Measurements from ENCODE around the gene ANTXR1. TPM values are rescaled to one million over a fixed set of nuclear protein-coding genes. Genes with fewer than 3 reads are reported as not detected.

The ANTXR1 gene
- polyA plus RNA-seq, 3 donors, result 83.1 to 89.0 (median 86.2) TPM

- no peak for DNase-seq (ENCODE audit: extremely low read depth in 1 of 11, low read depth in 9 of 11, low spot score in 4 of 11)
Observed at GRCh38 chr2:68992933-68993332, 20.0 kb upstream of the ANTXR1 start.

GRCh38 chr2:68993660-68994059, 19.3 kb upstream of the ANTXR1 start:
- DNase-seq (ENCODE audit: extremely low read depth in 1 of 11, low read depth in 9 of 11, low spot score in 4 of 11), result no peak

GRCh38 chr2:68994864-68995263, 18.1 kb upstream of the ANTXR1 start:
- DNase-seq (ENCODE audit: extremely low read depth in 1 of 11, low read depth in 9 of 11, low spot score in 4 of 11), result no peak

GRCh38 chr2:68995916-68996315, 17.1 kb upstream of the ANTXR1 start:
- DNase-seq (ENCODE audit: extremely low read depth in 1 of 11, low read depth in 9 of 11, low spot score in 4 of 11), result no peak

DNA sequence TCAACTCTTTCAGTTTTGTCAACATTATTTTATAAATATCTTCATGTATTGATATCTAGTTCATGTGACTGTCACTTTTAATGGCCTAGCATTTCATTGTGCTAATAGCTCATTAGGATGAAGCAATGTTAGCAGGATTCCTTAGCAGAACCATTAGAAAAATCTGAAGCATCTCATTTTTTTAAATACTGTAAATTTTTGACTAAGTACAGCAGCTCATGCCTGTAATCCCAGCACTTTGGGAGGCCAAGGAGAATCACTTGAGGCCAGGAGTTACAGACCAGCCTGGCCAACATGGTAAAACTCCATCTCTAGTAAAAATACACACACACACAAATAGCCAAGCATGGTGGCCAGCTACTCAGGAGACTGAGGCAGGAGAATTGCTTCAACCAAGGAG, 15.6 kb upstream of the ANTXR1 start:
- no peak for DNase-seq (ENCODE audit: extremely low read depth in 1 of 11, low read depth in 9 of 11, low spot score in 4 of 11)

GRCh38 chr2:69001879-69002278, 11.1 kb upstream of the ANTXR1 start:
- no peak for DNase-seq (ENCODE audit: extremely low read depth in 1 of 11, low read depth in 9 of 11, low spot score in 4 of 11)

- no peak for DNase-seq (ENCODE audit: extremely low read depth in 1 of 11, low read depth in 9 of 11, low spot score in 4 of 11)
Observed at GRCh38 chr2:69003731-69004130, 9.2 kb upstream of the ANTXR1 start.

- no peak for DNase-seq (ENCODE audit: extremely low read depth in 1 of 11, low read depth in 9 of 11, low spot score in 4 of 11)
Observed at GRCh38 chr2:69007169-69007568, 5.8 kb upstream of the ANTXR1 start.

DNA sequence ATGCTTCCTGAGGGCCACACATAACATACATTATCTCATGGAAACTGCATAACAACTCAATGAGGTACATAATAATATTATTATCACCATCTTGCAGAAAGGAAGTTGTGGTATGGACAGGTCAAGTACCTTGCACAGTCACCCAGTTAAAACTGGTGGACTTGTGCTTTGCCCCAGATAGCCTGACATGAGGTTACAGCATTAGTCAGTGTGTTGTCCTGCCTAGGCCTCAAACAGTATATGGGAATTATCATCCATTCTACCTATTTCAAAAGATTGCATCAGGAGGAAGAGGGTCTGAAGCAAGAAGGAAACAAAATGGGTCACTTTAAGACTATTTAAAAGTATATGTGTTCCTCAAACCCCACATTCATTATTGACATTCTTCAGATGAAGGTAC, 5.4 kb upstream of the ANTXR1 start:
- no peak for DNase-seq (ENCODE audit: extremely low read depth in 1 of 11, low read depth in 9 of 11, low spot score in 4 of 11)

DNA sequence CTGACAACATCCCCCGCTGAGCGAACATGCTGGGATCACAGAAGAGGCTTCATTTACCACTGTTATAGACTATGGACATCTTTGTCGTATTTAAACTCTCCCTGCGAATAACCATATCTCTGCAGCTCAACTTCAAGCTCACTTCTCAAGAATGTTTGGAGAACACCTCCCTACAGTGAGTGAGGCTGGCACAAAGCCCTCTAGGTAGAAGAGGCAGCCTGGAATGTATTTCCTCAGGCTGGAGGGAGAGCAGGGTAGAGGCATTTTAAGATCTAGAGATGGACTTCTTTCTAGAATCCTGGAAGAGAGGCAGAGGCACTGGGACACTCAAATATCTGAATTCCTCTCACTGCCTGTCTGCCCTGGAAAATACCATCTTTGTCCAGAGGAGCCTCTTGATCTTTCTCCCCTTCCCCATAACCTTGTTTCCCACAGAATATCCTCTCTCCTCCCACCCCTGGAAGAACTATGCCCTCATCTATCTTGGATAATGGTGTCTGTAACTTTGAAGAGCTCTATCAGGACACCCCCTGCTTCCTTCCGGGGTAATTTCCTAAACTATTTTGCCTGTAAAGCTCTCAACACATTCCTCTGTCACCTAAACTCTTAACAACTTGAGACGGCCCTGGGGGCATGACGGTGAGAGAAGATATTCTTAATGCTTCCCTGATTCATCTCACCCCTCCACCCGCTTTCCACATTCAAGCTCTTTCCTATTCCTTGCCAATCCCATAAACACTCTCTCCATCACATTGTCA, 2.4 kb upstream of the ANTXR1 start:
- DNase-seq (ENCODE audit: extremely low read depth in 1 of 11, low read depth in 9 of 11, low spot score in 4 of 11), result no peak

GRCh38 chr2:69011611-69012157, 1.3 kb upstream of the ANTXR1 start:
- DNase-seq (ENCODE audit: extremely low read depth in 1 of 11, low read depth in 9 of 11, low spot score in 4 of 11), result no peak

GRCh38 chr2:69012310-69013141, 453 bp upstream of the ANTXR1 start:
- DNase-seq (ENCODE audit: extremely low read depth in 1 of 11, low read depth in 9 of 11, low spot score in 4 of 11), result peak in 7 of 11 donors; percentile 63 to 77 (median 67)

- peak in 1 of 11 donors; percentile 24 for DNase-seq (ENCODE audit: extremely low read depth in 1 of 11, low read depth in 9 of 11, low spot score in 4 of 11)
Observed at GRCh38 chr2:69013840-69014821, 1.2 kb downstream of the ANTXR1 start.

DNA sequence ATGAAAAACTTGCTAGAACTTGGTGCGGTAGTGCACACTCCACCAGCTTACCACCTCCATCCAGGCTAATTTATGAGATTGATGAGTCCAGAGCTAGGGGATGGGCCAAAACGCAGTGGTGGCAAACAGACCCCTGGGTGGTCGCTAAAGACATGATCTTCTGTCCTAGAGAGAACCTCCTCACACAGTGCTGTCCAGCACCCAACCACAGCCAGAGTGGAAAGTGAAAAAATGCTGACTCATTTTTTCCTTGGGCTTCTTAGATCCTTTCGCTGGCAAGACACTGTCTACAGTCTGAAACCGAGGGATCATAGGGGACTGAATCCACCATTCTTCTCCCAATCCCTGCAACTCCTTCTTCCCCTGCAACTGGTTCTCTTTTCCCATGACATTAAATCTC, 4.1 kb downstream of the ANTXR1 start:
- no peak for DNase-seq (ENCODE audit: extremely low read depth in 1 of 11, low read depth in 9 of 11, low spot score in 4 of 11)

DNA sequence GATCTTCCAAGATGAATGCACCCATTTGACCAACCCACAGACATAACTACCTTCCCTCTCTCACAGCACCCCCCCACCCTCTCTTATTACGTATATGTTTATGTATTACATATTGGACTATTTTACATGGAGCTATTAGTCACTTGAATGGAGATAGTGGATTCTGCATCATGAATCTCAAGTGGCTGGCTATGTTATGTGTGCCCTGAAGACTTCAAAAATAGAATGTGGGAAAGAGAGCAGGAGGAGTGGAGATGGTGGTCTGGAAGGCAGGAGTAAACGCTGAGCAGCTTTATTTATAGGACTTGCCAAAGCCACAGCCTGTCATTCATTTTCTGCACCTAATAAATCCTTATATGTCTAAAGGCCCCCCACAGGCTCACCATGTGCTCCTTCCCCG, 4.9 kb downstream of the ANTXR1 start:
- no peak for DNase-seq (ENCODE audit: extremely low read depth in 1 of 11, low read depth in 9 of 11, low spot score in 4 of 11)

DNA sequence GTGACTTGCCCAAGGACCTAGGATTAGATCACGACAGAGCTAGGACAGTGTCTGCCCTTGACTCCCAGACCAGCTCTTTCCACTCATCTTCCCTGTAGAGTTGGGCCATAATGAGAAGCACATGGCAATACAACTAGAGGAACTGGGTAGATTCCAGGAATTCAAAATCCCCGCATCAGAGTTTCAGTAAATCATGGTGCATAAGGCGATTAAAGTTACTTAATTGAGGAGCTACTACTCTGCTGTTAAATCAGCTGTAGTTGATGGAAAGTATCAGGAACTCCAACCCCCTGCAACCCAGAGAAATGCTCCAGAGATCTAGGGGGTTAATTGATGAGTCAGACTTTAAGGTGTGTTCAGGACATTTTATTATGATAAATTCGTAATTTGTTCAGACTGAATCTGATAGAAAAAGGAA, 5.7 kb downstream of the ANTXR1 start:
- DNase-seq (ENCODE audit: extremely low read depth in 1 of 11, low read depth in 9 of 11, low spot score in 4 of 11), result no peak

GRCh38 chr2:69020496-69021426, 7.8 kb downstream of the ANTXR1 start:
- DNase-seq (ENCODE audit: extremely low read depth in 1 of 11, low read depth in 9 of 11, low spot score in 4 of 11), result no peak

GRCh38 chr2:69021727-69022126, 8.7 kb downstream of the ANTXR1 start:
- DNase-seq (ENCODE audit: extremely low read depth in 1 of 11, low read depth in 9 of 11, low spot score in 4 of 11), result no peak
